SK-N-DZ (cell line): ENCODE results near the gene GDF7.

Experiments used
- DNase-seq: peaks from one replicate; pipeline ENCODE4 v3.0.0-alpha.2; 2015; ENCODE audit warnings: low spot score

GDF7 gene

GRCh38 chr2:20627712-20628380 lies 39.1 kb upstream of the GDF7 start:
- DNase-seq: no peak

- DNase-seq: no peak
These were observed 37.8 kb upstream of the GDF7 start for GRCh38 chr2:20629181-20629580.

- DNase-seq: peak; percentile 25
These were observed 37.3 kb upstream of the GDF7 start for GRCh38 chr2:20629581-20630171.

GRCh38 chr2:20630967-20631366 lies 36.0 kb upstream of the GDF7 start:
- no peak for DNase-seq

GRCh38 chr2:20631617-20632307 lies 35.2 kb upstream of the GDF7 start:
- no peak for DNase-seq

- DNase-seq: no peak
These were observed 34.4 kb upstream of the GDF7 start for GRCh38 chr2:20632446-20632990.

GRCh38 chr2:20633001-20633400 lies 33.9 kb upstream of the GDF7 start:
- no peak for DNase-seq

- no peak for DNase-seq
These were observed 33.0 kb upstream of the GDF7 start for GRCh38 chr2:20633794-20634506.

GRCh38 chr2:20634507-20635112 lies 32.3 kb upstream of the GDF7 start:
- DNase-seq: no peak

GRCh38 chr2:20635113-20635510 lies 31.8 kb upstream of the GDF7 start:
- no peak for DNase-seq

- DNase-seq: peak; percentile 78
These were observed 31.0 kb upstream of the GDF7 start for GRCh38 chr2:20635675-20636584.

- no peak for DNase-seq
These were observed 29.8 kb upstream of the GDF7 start for GRCh38 chr2:20637147-20637546.

- no peak for DNase-seq
These were observed 28.9 kb upstream of the GDF7 start for GRCh38 chr2:20638014-20638413.

- no peak for DNase-seq
These were observed 28.1 kb upstream of the GDF7 start for GRCh38 chr2:20638646-20639430.

- DNase-seq: no peak
These were observed 26.4 kb upstream of the GDF7 start for GRCh38 chr2:20640411-20641122.

GRCh38 chr2:20641123-20641985 lies 25.6 kb upstream of the GDF7 start:
- DNase-seq: peak; percentile 49

GRCh38 chr2:20642055-20642971 lies 24.6 kb upstream of the GDF7 start:
- peak; percentile 70 for DNase-seq
